A673 (cell line): ENCODE results near the gene PLB1. TPM values are rescaled to one million over a fixed set of nuclear protein-coding genes. Genes with fewer than 3 reads are reported as not detected.

Experiments used
- BruUV-seq: library from RNA; stranded (reverse); fragments of 400-500 nt; replicated peaks from 2 replicates; lab custom pipeline; 2021; lab: Mats Ljungman, UMichigan
- CTCF ChIA-PET: fragments of 300-600 bp; sonication (Branson Sonifier 250); formaldehyde crosslinking; loops from one replicate; lab custom pipeline; 2022; ENCODE audit warnings: antibody characterized with exemption; lab: Charles Lee
- POLR2A ChIA-PET: fragments of 300-600 bp; sonication (Branson Sonifier 250); formaldehyde crosslinking; loops from one replicate; lab custom pipeline; 2022; ENCODE audit warnings: antibody characterized with exemption; ENCODE audit not compliant: low non-redundant PET; lab: Charles Lee
- DNase-seq: peaks from one replicate; pipeline ENCODE4 v3.0.0-alpha.2; 2015; ENCODE audit warnings: low spot score
- H3K27ac ChIP-seq: fragments of 200-600 bp; sonication (generic); 2 replicates; pipeline ENCODE4 v1.5.1; 2016; ENCODE audit warnings: mixed run types, low read depth, mild to moderate bottlenecking, mixed read lengths, antibody characterized with exemption, low read length; ENCODE audit not compliant: poor library complexity, severe bottlenecking
- H3K27me3 ChIP-seq: fragments of 200-600 bp; sonication (generic); replicated peaks from 2 replicates; pipeline ENCODE4 v1.6.1; 2017; ENCODE audit warnings: mixed run types, low read depth, mild to moderate bottlenecking, mixed read lengths, antibody characterized with exemption, low read length; ENCODE audit not compliant: insufficient read depth, poor library complexity
- H3K36me3 ChIP-seq: fragments of 200-600 bp; sonication (generic); 2 replicates; pipeline ENCODE4 v1.6.1; 2016; ENCODE audit warnings: mixed run types, mild to moderate bottlenecking, mixed read lengths, antibody characterized with exemption, low read length; ENCODE audit not compliant: insufficient read depth, poor library complexity, severe bottlenecking
- H3K4me1 ChIP-seq: fragments of 200-600 bp; sonication (generic); 2 replicates; pipeline ENCODE4 v1.6.1; 2017; ENCODE audit warnings: mixed run types, mild to moderate bottlenecking, mixed read lengths, antibody characterized with exemption, low read length; ENCODE audit not compliant: insufficient read depth, poor library complexity, severe bottlenecking
- H3K4me3 ChIP-seq: fragments of 200-600 bp; sonication (generic); 2 replicates; pipeline ENCODE4 v1.5.1; 2016; ENCODE audit warnings: low read depth, mixed run types, mild to moderate bottlenecking, mixed read lengths, low read length; ENCODE audit not compliant: poor library complexity, severe bottlenecking
- H3K9me3 ChIP-seq: fragments of 200-600 bp; sonication (generic); 2 replicates; pipeline ENCODE4 v1.6.1; 2016; ENCODE audit warnings: mixed run types, low read depth, mild to moderate bottlenecking, mixed read lengths, antibody characterized with exemption, low read length; ENCODE audit not compliant: poor library complexity, severe bottlenecking
- CTCF ChIP-seq: fragments of 300-800, 200-600 bp; sonication (generic); conservative IDR thresholded peaks from 2 replicates; pipeline ENCODE4 v1.5.1; 2017; ENCODE audit warnings: low read depth, mild to moderate bottlenecking, antibody characterized with exemption, low read length, moderate library complexity, mixed read lengths
- EZH2 ChIP-seq: fragments of 200-600 bp; sonication (generic); IDR thresholded peaks from 2 replicates; pipeline ENCODE4 v1.6.1; 2017; ENCODE audit warnings: borderline replicate concordance, low read depth, mild to moderate bottlenecking, mixed read lengths, antibody characterized with exemption, low read length; ENCODE audit not compliant: poor library complexity, severe bottlenecking
- intact Hi-C: fragments of 100-400 bp; cut with micrococcal nuclease; formaldehyde crosslinking; loops from one replicate; pipeline ENCODE4 v1.10.0; 2022; ENCODE audit not compliant: unreplicated experiment
- total RNA-seq: library from RNA; stranded (reverse); gene quantifications from 2 replicates; pipeline ENCODE4 v1.2.3, GENCODE V29; 2021

Gene PLB1
- total RNA-seq, 1 experiment from 2014 or later = 0.39 TPM

- Histone ChIP-seq H3K4me1 (no peaks in the 10 kb centered on the region), H3K4me3 (no peak overlapping the region), H3K9me3 (no peaks in the 10 kb centered on the region), H3K27me3 (no peaks in the 10 kb centered on the region), H3K27ac (no peak overlapping the region), H3K36me3 (no peaks in the 10 kb centered on the region)
- ChIA-PET CTCF (no interaction called here), POLR2A (no interaction called here)
- TF ChIP-seq CTCF = no peak
- TF ChIP-seq EZH2 = no peak
- intact Hi-C loops = no loop called here
- no TSS peak for BruUV-seq
- no peak for DNase-seq
Measured at GRCh38 chr2:28493636-28494035, 2.2 kb upstream of the PLB1 start.

DNA sequence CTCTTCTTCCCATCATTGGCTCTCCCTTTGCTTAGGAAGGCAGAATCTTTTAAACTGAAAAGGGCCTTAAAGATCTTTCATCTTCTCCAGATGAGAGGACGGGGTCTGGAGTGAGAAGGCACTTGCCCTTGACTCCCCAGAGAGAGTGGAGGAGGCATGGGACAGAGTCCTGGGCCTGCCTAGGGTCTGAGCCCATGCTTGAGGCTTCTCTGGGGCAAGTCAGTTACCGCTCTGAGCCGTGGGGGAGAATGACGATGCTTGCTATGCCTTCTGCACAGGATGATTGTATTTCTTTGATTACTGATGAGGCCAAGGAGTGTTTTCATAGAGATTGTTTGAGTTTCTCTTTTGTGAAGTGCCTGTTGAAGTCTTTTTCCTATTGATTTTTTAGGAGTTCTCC is 921 bp downstream of the PLB1 start:
- H3K27me3 ChIP-seq = no peaks in the 10 kb centered on the region
- CTCF ChIA-PET = no interaction called here
- POLR2A ChIA-PET = no interaction called here
- no peaks in the 10 kb centered on the region for H3K4me1 ChIP-seq
- no TSS peak for BruUV-seq
- intact Hi-C loops = no loop called here
- DNase-seq = no peak
- no peak overlapping the region for H3K27ac ChIP-seq
- H3K36me3 ChIP-seq = no peaks in the 10 kb centered on the region
- TF ChIP-seq EZH2 (no peak), CTCF (no peak)
- no peak overlapping the region for H3K4me3 ChIP-seq
- H3K9me3 ChIP-seq = no peaks in the 10 kb centered on the region

- CTCF ChIA-PET = no interaction called here
- Histone ChIP-seq H3K36me3 (no peaks in the 10 kb centered on the region), H3K27ac (no peak overlapping the region), H3K4me3 (no peak overlapping the region), H3K4me1 (no peaks in the 10 kb centered on the region), H3K27me3 (no peaks in the 10 kb centered on the region), H3K9me3 (no peaks in the 10 kb centered on the region)
- no TSS peak for BruUV-seq
- POLR2A ChIA-PET = no interaction called here
- no peak for DNase-seq
- TF ChIP-seq EZH2 = no peak
- TF ChIP-seq CTCF = no peak
- intact Hi-C loops = no loop called here
Measured at GRCh38 chr2:28497206-28497605, 1.3 kb downstream of the PLB1 start.
